Measurements from ENCODE around the gene ABCC2. TPM values are rescaled to one million over a fixed set of nuclear protein-coding genes. Genes with fewer than 3 reads are reported as not detected.

Gene ABCC2
- total RNA-seq, 4 donors from 2014 or later = 1.7 to 23.7 (median 8.4) TPM

- WGBS, 2 donors = 77 to 85% methylated on average over 5 of the region's 5 CpGs
- Histone ChIP-seq H3K4me3 (no peak overlapping the region), H3K4me1 (no peaks in the 10 kb centered on the region), H3K27me3 (no peaks in the 10 kb centered on the region), H3K27ac (no peak overlapping the region), H3K9me3 (peaks cover 0 to 4% (median 0%) of the 10 kb centered on the region in 4 donors), H3K36me3 (no peaks in the 10 kb centered on the region)
- DNase-seq (ENCODE audit: low spot score in 2 of 2) = no peak
- TF ChIP-seq CTCF (IDR thresholded peaks at IDR 0.05) = no peak
- no peak for TF ChIP-seq POLR2A (IDR thresholded peaks at IDR 0.05)
- TF ChIP-seq EP300 (IDR thresholded peaks at IDR 0.05) = no peak
Measured at GRCh38 chr10:99769706-99770105, 12.7 kb upstream of the ABCC2 start.

GRCh38 chr10:99770408-99771045 is 11.9 kb upstream of the ABCC2 start:
- Histone ChIP-seq H3K36me3 (no peaks in the 10 kb centered on the region), H3K4me1 (no peaks in the 10 kb centered on the region), H3K9me3 (peaks cover 0 to 4% (median 0%) of the 10 kb centered on the region in 4 donors), H3K27ac (no peak overlapping the region), H3K27me3 (no peaks in the 10 kb centered on the region), H3K4me3 (no peak overlapping the region)
- no peak for DNase-seq (ENCODE audit: low spot score in 2 of 2)
- no peak for TF ChIP-seq EP300 (IDR thresholded peaks at IDR 0.05)
- TF ChIP-seq CTCF (IDR thresholded peaks at IDR 0.05) = no peak
- no peak for TF ChIP-seq POLR2A (IDR thresholded peaks at IDR 0.05)
- WGBS, 2 donors = 92 to 94% methylated on average over 4 of the region's 4 CpGs

GRCh38 chr10:99775850-99776249 is 6.6 kb upstream of the ABCC2 start:
- Histone ChIP-seq H3K4me3 (no peak overlapping the region), H3K9me3 (no peaks in the 10 kb centered on the region), H3K4me1 (no peaks in the 10 kb centered on the region), H3K27me3 (no peaks in the 10 kb centered on the region), H3K27ac (peak overlapping the region in 2 of 4 donors; percentile 13 to 29), H3K36me3 (no peaks in the 10 kb centered on the region)
- TF ChIP-seq CTCF (IDR thresholded peaks at IDR 0.05) (no peak), EP300 (IDR thresholded peaks at IDR 0.05) (no peak), POLR2A (IDR thresholded peaks at IDR 0.05) (no peak)
- no peak for DNase-seq (ENCODE audit: low spot score in 2 of 2)

- H3K9me3 ChIP-seq = no peaks in the 10 kb centered on the region
- no peak for DNase-seq (ENCODE audit: low spot score in 2 of 2)
- H3K27ac ChIP-seq = no peak overlapping the region
- no peaks in the 10 kb centered on the region for H3K4me1 ChIP-seq
- H3K27me3 ChIP-seq = no peaks in the 10 kb centered on the region
- no peaks in the 10 kb centered on the region for H3K36me3 ChIP-seq
- no peak overlapping the region for H3K4me3 ChIP-seq
- TF ChIP-seq CTCF (IDR thresholded peaks at IDR 0.05) (no peak), EP300 (IDR thresholded peaks at IDR 0.05) (no peak)
- 92 to 100% methylated on average over 1 of the region's 1 CpG for WGBS, 2 donors
Measured at GRCh38 chr10:99777918-99778714, 4.3 kb upstream of the ABCC2 start.

- H3K27ac ChIP-seq = peak overlapping the region in 2 of 4 donors; percentile 74 to 80
- DNase-seq (ENCODE audit: low spot score in 2 of 2) = peak in 1 of 2 donors; percentile 10
- H3K27me3 ChIP-seq = no peaks in the 10 kb centered on the region
- TF ChIP-seq CTCF (IDR thresholded peaks at IDR 0.05) (no peak), POLR2A (IDR thresholded peaks at IDR 0.05) (no peak)
- H3K36me3 ChIP-seq = no peaks in the 10 kb centered on the region
- no peak overlapping the region for H3K4me3 ChIP-seq
- no peaks in the 10 kb centered on the region for H3K9me3 ChIP-seq
- H3K4me1 ChIP-seq = peaks cover 0 to 4% (median 0%) of the 10 kb centered on the region in 4 donors
- 31 to 35% methylated on average over 4 of the region's 4 CpGs for WGBS, 2 donors
Measured at GRCh38 chr10:99779335-99779734, 3.1 kb upstream of the ABCC2 start.
